Ishikawa (cell line): ENCODE measurements around the gene CDC42EP3.
A peak's percentile ranks its signal among the peaks of the same experiment; 100 is the strongest.

Source experiments
- CEBPB ChIP-seq: IDR thresholded peaks from 2 replicates; pipeline ENCODE4 v1.6.1; 2012
- CREB1 ChIP-seq: IDR thresholded peaks from 2 replicates; pipeline ENCODE4 v1.6.1; 2012; ENCODE audit warnings: low read depth
- EGR1 ChIP-seq: IDR thresholded peaks from 2 replicates; pipeline ENCODE4 v1.6.1; 2012
- EP300 ChIP-seq: IDR thresholded peaks from 2 replicates; pipeline ENCODE4 v1.6.1; 2012; ENCODE audit warnings: borderline replicate concordance
- FOXM1 ChIP-seq: IDR thresholded peaks from 2 replicates; pipeline ENCODE4 v1.6.1; 2012; ENCODE audit warnings: low read depth, borderline replicate concordance
- MAX ChIP-seq: IDR thresholded peaks from 2 replicates; pipeline ENCODE4 v1.6.1; 2012
- NFIC ChIP-seq: IDR thresholded peaks from 2 replicates; pipeline ENCODE4 v1.6.1; 2012
- RAD21 ChIP-seq: IDR thresholded peaks from 2 replicates; pipeline ENCODE4 v1.6.1; 2012; ENCODE audit warnings: low read depth
- REST ChIP-seq: IDR thresholded peaks from 2 replicates; pipeline ENCODE4 v1.6.1; 2012; ENCODE audit warnings: low read depth, mild to moderate bottlenecking
- TAF1 ChIP-seq: IDR thresholded peaks from 2 replicates; pipeline ENCODE4 v1.6.1; 2012; ENCODE audit warnings: low read depth, mild to moderate bottlenecking
- TCF12 ChIP-seq: IDR thresholded peaks from 2 replicates; pipeline ENCODE4 v1.6.1; 2012; ENCODE audit warnings: low read depth
- TEAD4 ChIP-seq: IDR thresholded peaks from 2 replicates; pipeline ENCODE4 v1.6.1; 2012
- USF1 ChIP-seq: IDR thresholded peaks from 2 replicates; pipeline ENCODE4 v1.6.1; 2012
- YY1 ChIP-seq: IDR thresholded peaks from 2 replicates; pipeline ENCODE4 v1.6.1; 2012; ENCODE audit warnings: low read depth
- ZBTB7A ChIP-seq: IDR thresholded peaks from 2 replicates; pipeline ENCODE4 v1.6.1; 2012; ENCODE audit warnings: low read depth

Gene CDC42EP3

GRCh38 chr2:37648331-37649011 is 23.0 kb downstream of the CDC42EP3 start:
- peak; percentile 30; the same call in 1 of the 2 replicates for TF ChIP-seq REST
- TF ChIP-seq YY1, result no peak

- TF ChIP-seq MAX, result no peak
- no peak for TF ChIP-seq TAF1
- no peak for TF ChIP-seq CEBPB
- TF ChIP-seq USF1, result no peak
- TF ChIP-seq TCF12, result no peak
- no peak for TF ChIP-seq EP300
- no peak for TF ChIP-seq CREB1
- TF ChIP-seq RAD21, result no peak
- no peak for TF ChIP-seq FOXM1
- TF ChIP-seq NFIC, result no peak
- TF ChIP-seq REST, result no peak
- no peak for TF ChIP-seq TEAD4
- TF ChIP-seq ZBTB7A, result no peak
- no peak for TF ChIP-seq EGR1
- no peak for TF ChIP-seq YY1
These were observed 23.5 kb downstream of the CDC42EP3 start for GRCh38 chr2:37647971-37648330.

GRCh38 chr2:37645836-37646235 is 25.6 kb downstream of the CDC42EP3 start:
- TF ChIP-seq TEAD4 (no peak), NFIC (no peak), EP300 (no peak)

GRCh38 chr2:37645362-37645761 is 26.1 kb downstream of the CDC42EP3 start:
- no peak for TF ChIP-seq CREB1
- no peak for TF ChIP-seq MAX
- TF ChIP-seq EGR1, result no peak
- TF ChIP-seq EP300, result no peak
- no peak for TF ChIP-seq ZBTB7A
- no peak for TF ChIP-seq TAF1
- TF ChIP-seq YY1, result no peak
- TF ChIP-seq TEAD4, result no peak
- no peak for TF ChIP-seq REST
- TF ChIP-seq TCF12, result no peak
- TF ChIP-seq RAD21, result no peak
- TF ChIP-seq CEBPB, result no peak

- TF ChIP-seq CEBPB, result no peak
- no peak for TF ChIP-seq REST
- TF ChIP-seq FOXM1, result no peak
- TF ChIP-seq TAF1, result no peak
- TF ChIP-seq RAD21, result no peak
- no peak for TF ChIP-seq YY1
- no peak for TF ChIP-seq MAX
- no peak for TF ChIP-seq TEAD4
These were observed 27.3 kb downstream of the CDC42EP3 start for GRCh38 chr2:37644191-37644590.
